HG02943 (cell line): ENCODE results near the gene AGER.

ENCODE experiments used
- ATAC-seq: cut with Tn5 transposase; IDR thresholded peaks from one replicate; pipeline ENCODE4 v1.9.1; 2021; ENCODE audit warnings: mild to moderate bottlenecking, low read depth, moderate library complexity; ENCODE audit not compliant: unreplicated experiment

The AGER gene

DNA sequence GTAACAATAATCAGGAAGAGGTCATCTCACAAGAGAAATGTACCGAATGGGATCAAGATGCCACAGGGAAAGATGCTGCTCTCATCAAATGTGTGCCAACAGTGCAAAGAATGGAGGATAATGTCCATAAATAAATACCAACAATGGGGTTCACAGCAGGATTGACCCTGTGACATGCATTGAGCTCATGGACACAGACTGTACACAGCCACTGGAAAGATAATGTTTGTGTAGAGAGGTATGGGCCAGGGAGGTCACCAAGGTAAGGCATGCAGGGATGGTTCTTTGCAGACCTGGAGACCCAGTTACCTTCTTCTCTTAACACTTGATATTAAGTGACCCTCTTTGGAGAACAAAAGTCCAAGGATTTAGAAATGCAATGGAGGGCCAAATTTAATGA lies 9.6 kb downstream of the AGER start:
- no peak for ATAC-seq

DNA sequence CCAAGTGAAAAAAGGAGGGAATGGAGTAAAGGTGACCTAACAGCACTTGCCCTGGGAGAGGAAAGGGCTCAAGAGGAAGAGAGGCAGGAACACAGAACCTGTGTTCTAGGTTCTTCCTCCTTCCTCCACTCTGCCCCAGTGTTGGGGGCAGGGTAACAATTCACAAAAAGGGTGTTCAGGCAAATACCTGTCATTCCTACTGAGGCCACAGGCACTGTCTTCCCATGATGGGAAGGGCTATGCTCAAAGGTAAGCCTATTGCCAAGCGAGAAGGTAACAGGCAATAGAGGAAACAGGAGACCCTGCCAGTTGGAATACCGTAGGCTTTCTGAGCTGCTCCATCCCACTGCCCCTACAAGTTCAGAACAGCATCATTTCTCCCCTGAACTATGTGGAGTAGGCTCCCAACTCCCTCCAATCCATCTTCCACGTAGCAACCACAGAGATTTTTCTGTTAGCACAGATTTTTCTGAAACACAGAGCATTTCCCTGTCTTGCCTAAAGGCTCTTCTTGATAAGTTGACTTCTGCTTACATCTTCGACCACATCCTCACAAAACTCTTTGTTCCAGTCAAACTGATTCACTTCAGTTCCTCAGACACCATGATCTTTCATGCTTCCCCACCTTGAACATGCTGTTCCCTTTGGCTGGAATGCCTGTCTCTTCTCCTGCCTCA lies 10.9 kb downstream of the AGER start:
- ATAC-seq: no peak

DNA sequence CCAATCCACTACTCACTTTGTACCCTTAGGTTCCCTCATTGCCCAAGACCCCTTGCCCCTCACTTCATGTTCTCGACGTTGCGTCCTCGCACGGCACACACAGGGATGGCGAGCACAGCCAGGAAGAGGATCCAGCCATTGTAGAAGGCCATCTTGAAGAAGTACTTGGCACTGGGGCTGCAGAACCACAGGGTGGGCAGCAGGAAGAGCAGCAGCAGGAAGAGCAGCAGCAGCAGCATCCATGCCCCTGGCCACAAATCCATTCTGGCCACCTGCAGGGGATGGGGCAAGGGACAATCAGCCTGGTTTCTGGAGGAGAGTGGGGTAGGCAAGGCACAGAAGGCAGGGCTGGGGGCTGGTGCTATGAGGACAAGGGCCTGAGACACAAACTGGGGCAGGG lies 12.8 kb downstream of the AGER start:
- no peak for ATAC-seq

DNA sequence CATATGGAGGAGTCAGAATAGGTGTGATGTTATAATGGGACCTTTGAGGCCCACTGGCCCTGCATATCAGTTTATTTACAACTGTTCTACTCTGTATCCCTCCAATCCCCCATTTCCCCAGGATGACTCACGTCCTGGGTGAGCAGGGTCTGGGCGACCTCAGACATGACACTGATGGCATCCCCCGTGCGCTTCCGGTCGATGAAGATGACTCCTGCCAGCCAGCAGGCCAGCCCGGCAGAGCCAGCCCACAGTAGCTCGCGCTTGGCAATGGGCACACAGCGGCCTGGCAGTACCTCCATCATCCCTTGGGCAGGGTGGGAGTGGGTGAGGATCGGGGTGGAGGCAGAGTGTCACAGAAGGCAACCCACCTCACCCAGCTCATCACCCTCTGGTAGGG lies 13.8 kb downstream of the AGER start:
- ATAC-seq: no peak

DNA sequence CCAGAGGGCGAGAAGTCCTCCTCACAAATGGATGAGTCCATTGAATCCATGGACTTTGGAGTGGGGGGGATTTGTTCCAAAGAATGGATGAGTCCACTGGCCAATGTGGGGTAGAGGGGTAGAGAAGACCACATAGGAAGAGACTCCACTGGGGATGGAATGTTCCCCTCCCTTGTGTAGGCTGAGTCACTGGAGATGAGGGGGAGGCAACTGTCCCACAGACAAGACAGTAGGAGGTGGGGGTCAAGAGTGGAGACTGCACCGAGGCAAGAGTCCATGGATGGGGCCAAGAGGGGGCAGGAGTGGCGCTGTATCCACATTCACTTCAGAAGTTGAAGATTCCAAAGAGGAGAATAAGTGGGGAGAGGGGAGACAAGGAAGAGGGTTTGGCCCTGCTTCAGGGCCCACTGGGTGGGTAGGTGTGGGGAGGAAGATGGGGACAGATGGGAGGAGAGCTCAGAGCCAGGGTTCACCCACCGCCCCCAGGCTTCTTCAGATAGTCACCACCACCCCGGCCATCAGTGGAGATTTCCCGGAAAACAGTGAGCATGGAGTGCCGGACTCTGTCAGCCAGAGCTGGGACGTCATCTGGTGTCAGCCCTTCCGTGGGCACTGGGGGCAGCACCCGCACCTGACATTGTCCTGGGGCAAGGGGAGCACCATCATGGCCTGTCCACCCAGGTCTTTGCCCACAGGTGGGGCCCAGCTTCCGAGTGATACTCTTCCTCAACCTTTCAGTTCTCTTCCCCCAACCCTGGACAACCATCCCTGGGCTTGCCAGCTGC lies 15.1 kb downstream of the AGER start:
- no peak for ATAC-seq

DNA sequence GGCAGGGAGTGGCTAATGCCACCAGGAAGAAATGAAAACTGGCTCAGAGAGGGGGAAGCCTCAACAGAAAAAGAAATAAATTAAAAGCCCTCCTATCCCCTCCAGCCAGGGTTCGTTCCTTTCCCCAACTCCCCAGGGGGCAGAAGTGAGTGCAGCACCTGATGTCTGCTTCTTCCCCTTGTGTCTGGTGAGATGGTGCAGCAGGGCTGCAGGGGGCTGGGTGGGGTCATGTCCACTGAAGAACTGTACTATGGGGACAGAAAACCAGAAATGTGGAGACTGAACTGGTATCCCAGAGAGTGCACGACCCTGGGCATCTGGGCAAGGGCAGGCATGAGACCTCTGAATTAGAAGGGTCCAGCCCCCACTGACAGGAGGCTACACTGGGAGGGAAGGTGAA lies 15.7 kb downstream of the AGER start:
- no peak for ATAC-seq

DNA sequence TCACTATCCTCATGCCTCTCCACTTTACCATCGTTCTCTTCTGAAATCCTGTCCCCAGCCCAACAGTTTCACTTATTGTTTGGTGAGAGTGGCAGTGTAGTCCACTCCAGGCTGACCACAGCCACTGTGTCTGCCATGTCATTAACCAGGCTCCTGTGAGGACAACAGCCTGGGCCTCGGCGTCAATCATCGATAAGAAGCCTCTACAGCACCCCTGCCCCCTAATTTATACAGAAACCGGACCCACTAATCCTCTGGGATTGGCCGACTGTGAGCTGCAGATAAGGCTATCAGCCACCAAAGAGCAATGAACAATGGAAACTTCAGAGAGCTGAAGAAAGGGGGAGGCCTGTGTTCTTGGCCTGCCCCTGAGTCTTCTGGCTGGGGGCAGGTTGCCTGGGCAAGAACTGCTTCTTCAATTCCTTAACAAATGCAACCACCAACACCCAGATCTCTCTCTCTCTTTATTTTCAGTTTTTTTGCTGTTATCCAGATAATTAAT lies 16.2 kb downstream of the AGER start:
- no peak for ATAC-seq

DNA sequence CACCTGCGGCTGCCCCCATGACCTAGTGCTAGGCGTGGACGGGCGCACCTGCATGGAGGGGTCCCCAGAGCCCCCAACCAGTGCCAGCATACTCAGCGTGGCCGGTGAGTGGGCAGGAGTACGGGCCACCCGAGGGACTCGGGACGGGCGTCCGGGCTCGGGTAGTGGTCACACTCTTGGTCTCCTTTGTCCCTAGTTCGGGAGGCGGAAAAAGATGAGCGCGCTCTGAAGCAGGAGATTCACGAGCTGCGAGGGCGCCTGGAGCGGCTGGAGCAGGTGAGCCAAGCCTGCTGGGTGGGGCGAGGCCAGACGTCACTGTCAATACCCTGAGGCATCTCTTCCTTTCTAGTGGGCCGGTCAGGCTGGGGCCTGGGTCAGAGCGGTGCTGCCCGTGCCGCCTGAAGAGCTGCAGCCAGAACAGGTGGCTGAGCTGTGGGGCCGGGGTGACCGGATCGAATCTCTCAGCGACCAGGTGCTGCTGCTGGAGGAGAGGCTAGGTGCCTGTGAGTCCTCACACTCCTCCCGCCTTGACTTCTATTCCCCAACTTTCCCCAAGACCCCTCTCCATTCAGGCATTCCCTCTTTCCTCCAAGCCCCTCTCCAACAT lies 16.8 kb downstream of the AGER start:
- ATAC-seq: no peak

DNA sequence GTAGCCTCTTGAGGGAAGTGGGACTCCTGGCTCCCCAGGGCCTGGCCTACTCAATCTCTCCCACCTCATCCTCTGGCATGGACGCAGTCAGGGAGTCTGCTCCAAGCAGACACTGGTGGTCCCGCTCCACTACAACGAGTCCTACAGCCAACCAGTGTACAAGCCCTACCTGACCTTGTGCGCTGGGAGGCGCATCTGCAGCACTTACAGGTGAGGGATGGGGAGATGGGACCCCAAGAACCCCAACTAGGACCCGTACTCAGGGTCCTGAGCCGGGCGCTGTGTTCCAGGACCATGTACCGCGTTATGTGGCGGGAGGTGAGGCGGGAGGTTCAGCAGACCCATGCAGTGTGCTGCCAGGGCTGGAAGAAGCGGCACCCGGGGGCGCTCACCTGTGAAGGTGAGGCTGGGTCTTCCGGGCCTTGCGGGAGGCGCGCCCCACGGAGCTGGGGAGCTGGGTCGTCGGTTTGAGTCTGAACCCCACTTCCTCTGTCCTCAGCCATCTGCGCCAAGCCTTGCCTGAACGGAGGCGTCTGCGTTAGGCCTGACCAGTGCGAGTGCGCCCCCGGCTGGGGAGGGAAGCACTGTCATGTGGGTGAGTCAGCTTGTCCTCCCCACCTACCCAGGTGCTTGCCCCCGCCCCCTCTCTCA lies 17.5 kb downstream of the AGER start:
- ATAC-seq: no peak

DNA sequence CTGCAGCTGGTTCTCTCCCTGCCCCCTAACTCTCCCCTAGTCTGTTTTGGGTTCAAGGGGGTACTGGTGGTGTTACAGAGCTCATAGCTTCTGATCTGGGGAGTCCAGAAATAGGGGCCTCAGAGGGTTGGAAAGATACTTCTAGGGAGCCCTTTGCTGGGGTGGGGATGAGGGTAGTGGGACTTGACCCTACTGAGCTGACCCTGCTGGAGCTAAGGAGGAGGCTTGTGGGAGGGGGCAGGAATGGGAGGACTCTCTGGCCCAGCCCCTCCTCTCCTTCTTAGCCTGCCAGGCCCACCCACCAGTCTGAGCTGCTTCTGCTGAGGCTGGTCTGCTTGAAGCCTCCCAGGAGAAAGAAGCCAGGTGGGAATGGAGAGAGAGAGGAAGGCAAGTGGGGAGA lies 19.8 kb downstream of the AGER start, which contains the start of gene EGFL8:
EGFL8 (plus strand) TSS at position 301 of the 400 bp plus-strand sequence. CDS start 1,571 bp downstream, outside the sequence.
- ATAC-seq: no peak

DNA sequence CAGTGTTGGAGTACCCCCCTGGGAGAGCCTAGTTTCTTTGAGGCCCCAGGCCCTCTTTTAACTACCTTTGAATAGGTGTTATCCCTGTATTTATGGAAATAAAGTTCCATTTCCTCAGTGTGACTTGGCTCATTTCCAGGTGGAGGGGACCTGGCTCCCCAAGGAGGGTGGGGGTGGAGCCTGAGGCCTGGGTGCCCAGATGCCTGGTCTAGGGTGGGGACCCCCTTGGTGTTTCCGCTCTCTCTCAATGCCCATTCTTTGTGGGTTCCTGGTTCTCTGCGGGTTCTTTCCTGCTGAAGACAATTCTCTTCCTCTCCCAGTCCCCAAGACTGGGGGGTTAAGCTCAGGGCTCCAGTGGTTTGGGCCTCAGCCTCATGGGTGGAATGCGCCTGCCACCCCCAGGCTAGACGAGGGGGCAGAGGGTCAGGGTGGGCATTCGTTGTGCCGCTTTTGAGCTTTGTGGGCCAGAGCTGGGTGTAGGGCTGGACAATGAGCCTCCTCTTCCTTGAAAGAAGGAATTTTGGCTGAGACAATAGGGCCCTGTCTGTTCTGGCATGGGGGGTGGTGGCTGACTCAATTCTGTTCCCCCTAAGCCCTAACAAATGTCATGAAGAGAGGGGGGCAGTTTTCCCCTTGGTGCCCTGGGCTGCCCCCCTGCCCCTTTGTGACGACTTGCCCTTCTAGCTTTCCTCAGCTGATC lies 20.3 kb downstream of the AGER start:
- ATAC-seq: no peak

DNA sequence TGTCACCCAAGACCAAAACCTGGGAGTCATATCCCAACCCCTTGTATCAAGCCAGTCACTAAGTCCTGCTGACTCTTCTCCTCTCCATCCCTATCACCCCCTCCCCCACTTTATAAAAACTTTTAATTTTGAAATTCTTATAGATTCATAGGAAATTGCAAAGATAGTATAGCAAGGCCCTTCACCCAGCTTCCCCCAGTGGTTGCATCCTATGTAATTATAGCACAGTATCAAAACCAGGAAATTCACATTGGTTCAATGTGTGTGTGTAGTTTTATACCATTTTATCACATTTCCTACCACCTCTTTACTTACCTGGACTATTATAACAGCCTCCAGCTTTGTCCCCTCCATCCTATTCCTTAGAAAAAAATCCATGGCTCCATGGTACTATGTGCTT lies 26.0 kb downstream of the AGER start:
- no peak for ATAC-seq

DNA sequence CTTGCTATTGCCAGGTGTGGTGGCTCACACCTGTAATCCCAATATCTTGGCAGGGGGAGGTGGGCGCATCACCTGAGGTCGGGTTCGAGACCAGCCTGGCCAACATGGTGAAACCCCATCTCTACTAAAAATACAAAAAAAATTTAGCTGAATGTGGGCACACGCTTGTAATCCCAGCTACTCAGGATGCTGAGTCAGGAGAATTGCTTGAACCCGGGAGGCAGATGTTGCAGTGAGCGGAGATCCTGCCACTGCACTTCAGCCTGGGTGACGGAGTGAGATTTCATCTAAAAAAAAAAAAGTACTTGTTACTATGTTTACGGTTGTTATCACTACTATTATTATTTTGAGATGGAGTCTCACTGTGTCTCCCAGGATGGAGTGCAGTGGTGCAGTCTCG lies 27.2 kb downstream of the AGER start:
- no peak for ATAC-seq

DNA sequence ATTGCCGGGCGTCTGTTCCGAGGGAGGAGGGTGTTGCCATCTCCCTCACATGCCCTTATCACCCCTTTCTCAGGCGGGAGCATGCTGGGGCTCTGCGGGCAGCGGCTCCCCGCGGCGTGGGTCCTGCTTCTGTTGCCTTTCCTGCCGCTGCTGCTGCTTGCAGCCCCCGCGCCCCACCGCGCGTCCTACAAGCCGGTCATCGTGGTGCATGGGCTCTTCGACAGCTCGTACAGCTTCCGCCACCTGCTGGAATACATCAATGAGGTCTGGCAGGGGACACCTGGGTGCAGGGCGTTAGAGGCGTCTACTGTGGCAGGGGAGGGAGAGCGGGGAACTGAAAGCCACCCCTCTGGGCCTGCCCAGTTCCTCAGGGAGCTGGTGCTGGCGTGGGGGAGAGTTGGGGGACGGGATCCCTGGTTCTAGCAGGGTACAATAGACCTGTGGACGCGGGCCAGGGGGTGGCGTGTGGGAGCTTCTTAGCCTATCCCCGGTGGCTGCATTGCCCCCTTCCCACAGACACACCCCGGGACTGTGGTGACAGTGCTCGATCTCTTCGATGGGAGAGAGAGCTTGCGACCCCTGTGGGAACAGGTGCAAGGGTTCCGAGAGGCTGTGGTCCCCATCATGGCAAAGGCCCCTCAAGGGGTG lies 29.4 kb downstream of the AGER start:
- peak; percentile 55 for ATAC-seq

DNA sequence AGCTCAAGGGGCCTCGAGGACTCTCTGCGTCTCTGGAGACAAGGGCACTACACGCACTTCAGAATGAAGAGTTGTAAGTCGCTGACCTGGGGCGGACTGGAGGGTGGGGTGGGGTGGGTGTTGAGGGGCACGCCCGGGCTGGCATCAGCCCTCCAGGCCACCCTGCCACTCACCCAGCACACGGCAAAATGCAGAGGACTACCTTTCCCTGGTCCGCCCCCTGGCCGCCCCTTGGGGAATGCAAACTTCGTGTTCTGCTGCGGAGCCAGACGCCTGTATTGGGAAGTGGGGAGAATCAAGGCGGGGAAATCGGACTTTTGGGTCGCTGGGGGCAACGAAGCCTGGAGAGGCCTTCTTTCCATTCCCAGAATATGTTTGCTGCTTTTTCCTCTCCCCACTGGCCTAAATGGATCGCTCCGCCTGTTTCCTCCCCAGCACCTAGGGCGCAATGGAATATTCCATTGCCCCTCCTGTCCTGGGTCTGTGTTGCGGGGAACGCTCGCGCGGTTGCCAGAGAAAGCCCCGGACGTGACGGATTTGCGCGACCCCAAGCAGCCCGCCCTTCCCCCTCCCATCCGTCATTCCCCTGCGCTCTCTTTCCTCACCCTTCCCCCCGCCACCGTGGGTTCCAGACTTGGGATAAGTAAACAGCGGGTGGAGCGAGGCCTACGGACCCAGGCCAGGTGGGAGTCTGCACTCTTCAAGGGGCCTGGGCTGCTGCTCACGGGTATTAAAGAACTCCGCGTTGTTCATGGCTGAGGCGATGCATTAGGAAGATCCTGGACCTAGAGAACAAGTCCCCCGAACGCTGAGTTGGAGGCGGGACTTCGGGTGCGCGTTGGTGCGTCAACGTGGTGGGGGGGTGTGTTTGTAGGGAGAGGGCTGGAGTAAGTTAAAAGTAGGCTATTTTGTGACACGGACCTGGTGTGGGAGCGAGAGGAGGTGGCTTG lies 30.2 kb downstream of the AGER start, which contains the start of gene PPT2:
PPT2 (plus strand) TSS at position 578 of the 950 bp plus-strand sequence. CDS start 454 bp downstream, outside the sequence.
- peak; percentile 25 for ATAC-seq

DNA sequence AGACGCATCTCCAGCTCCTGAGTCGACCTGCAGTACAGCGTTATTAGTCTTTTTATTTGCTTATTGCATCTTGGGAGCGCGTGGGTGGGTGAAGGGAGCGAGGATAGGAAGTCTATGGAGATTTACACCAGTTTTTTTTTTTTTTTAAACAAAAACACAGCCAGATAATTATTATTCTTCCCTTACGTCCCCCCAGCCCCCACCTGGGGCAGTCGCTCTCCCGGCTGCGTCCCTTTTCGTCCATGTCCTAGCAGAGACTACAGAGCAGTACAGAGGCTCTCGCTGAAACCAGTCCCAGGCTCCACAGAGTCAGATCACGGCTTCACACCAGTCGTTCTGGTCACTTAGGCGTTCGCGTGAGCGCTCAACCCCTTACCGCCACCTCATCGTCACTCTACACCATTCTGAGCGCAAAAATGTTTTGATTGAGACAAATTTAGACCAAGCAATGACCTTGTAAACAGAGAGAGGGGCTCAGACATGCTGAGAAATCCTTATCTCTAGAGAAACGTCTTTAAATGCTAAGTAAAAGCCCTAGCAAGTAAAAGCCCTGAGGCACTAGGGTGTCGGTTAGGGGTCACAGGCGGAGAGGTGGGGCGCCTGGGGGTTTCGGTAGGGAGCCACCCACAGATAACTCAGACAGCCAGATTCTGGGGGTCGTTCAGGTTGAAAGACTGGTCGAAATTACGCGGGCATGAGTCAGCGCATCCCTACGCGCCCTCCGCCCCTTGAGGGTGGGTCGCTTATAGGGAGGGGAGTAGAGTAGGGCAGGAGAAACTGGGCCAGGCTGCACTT lies 31.1 kb downstream of the AGER start:
- no peak for ATAC-seq

DNA sequence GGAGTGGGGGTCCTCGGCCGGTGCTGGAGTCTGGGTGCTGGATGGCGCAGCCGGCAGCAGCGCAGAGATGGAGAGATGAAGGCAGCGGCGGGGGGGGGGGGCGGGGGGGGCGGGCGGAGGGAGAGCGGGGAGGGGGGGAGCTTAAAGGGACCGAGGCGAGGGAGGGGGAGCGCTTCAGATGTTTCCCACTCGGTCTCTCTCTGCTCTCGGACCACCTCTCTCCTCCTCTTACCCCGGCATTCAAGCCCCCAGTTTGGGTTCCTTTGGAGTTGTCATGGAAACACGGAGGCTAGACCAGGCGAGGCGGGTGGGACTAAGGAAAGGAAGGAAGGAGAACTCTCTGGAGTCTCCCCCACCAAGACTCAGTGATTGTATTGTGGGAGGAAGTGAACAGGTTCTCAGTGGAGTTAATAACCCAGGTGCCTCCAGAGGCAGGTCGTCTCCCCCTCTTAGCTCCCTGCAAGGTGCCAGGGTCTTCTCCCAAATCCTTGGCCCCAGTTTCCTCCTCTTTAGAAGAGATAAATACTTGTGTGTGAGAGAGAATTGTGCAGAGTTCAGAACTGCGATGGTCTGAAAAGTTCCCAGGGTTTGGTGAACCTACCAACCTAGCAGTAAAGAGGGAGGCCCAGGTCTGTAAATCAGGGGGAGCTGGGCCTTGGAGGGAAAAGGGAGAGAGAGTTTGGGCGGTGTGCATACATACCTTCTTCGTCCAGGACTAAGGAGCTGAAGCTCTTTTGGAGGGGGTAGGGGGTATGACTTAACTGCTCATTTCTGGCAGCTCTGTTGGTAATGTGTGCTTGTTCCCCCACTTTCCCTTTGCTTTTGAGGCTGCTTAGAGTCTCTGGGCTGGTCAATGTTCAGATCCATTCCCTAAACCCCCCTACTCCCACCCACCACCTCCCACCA lies 31.9 kb downstream of the AGER start, which contains the start of gene PRRT1:
PRRT1 (minus strand) TSS at position 77 of the 906 bp plus-strand sequence. CDS start 112 bp downstream, outside the sequence.
- ATAC-seq: no peak
